Tibial nerve (tissue), 4 donors: ENCODE measurements around the gene ZNF264.

Experiments used
- CTCF ChIP-seq, 5 experiments: fragments of 200-600 bp in 3 of 5; fragments of 450-650 bp in 2 of 5; sonication (generic) in 3 of 5; IDR thresholded peaks; one replicate each; pipeline ENCODE4 v1.5.1; 2016 to 2019; ENCODE audit warnings: antibody characterized with exemption in 5 of 5, mild to moderate bottlenecking in 3 of 5, moderate library complexity in 2 of 5
- EP300 ChIP-seq, 2 donors: sonication (generic); formaldehyde crosslinking; IDR thresholded peaks; one replicate each; pipeline ENCODE4 v1.6.1; 2017; ENCODE audit warnings: antibody characterized with exemption in 2 of 2, mild to moderate bottlenecking in 1 of 2
- POLR2A ChIP-seq, 2 donors: fragments of 450-650 bp; IDR thresholded peaks; one replicate each; pipeline ENCODE4 v1.6.1; 2017; ENCODE audit warnings: antibody characterized with exemption in 2 of 2, mild to moderate bottlenecking in 2 of 2, moderate library complexity in 2 of 2

GRCh38 chr19:57239982-57240310, 48.6 kb downstream of the ZNF264 start:
- no peak for TF ChIP-seq CTCF (IDR thresholded peaks at IDR 0.05)
- TF ChIP-seq EP300 (IDR thresholded peaks at IDR 0.05): no peak
- TF ChIP-seq POLR2A (IDR thresholded peaks at IDR 0.05): no peak
